Measurements from ENCODE around the gene PCDHB12. TPM values are rescaled to one million over a fixed set of nuclear protein-coding genes. Genes with fewer than 3 reads are reported as not detected.
"Not testable (repeated sequence)": the region's sequence is repeated elsewhere in the genome, so short reads cannot be mapped to it uniquely, and the experiment has no call there.

The PCDHB12 gene
- total and polyA plus RNA-seq, 2 donors (not counting 1 experiment from before 2014, with no cell fraction given), result not detected

- ATAC-seq (ENCODE audit: low read depth); H4K20me1 ChIP-seq (ENCODE audit: control insufficient read depth, insufficient read depth, low read length, poor library complexity, severe bottlenecking); H3K4me1 ChIP-seq (ENCODE audit: control insufficient read depth in 2 of 2, insufficient read depth in 2 of 2, low read length in 2 of 2); H3K27ac ChIP-seq (ENCODE audit: low read length in 2 of 2); H3K4me3 ChIP-seq (ENCODE audit: control extremely low read depth in 1 of 5, extremely low read depth in 1 of 5, insufficient read depth in 1 of 5, low read depth in 2 of 5, low read length in 4 of 5); H3K4me1 Mint-ChIP-seq; CTCF ChIA-PET; intact Hi-C loops (cut with micrococcal nuclease); H3K27me3 Mint-ChIP-seq; H3K9me3 Mint-ChIP-seq (ENCODE audit: insufficient read depth); POLR2A ChIA-PET; H3K36me3 ChIP-seq (replicated peaks in 1 of 2; ENCODE audit: control extremely low read depth in 1 of 2, control insufficient read depth in 1 of 2, extremely low read depth in 1 of 2, insufficient read depth in 2 of 2, low read length in 1 of 2); H3K4me3 Mint-ChIP-seq; H3K79me2 ChIP-seq (ENCODE audit: control insufficient read depth, insufficient read depth, low read length); H3K9ac ChIP-seq (ENCODE audit: low read length); H3K27ac Mint-ChIP-seq; H3K27me3 ChIP-seq (replicated peaks in 1 of 4; ENCODE audit: control extremely low read depth in 1 of 4, control insufficient read depth in 3 of 4, insufficient read depth in 4 of 4, low read length in 3 of 4); DNase-seq; H2AFZ ChIP-seq (ENCODE audit: insufficient read depth, low read depth, low read length, poor library complexity, severe bottlenecking); H3K4me2 ChIP-seq (replicated peaks; ENCODE audit: low read depth, low read length, poor library complexity, severe bottlenecking): not testable (repeated sequence)
- 57% methylated on average over 63 of the region's 79 CpGs for WGBS (ENCODE audit: insufficient coverage)
- peaks cover 2 to 26% (median 3%) of the 10 kb centered on the region in 3 donors for H3K9me3 ChIP-seq (ENCODE audit: control extremely low read depth in 1 of 3, control insufficient read depth in 2 of 3, insufficient read depth in 1 of 3, low read length in 2 of 3)
Observed at GRCh38 chr5:141174291-141175104, 34.0 kb upstream of the PCDHB12 start.

GRCh38 chr5:141175933-141176332 lies 32.6 kb upstream of the PCDHB12 start:
- no peak overlapping the region for H3K4me3 ChIP-seq (ENCODE audit: control extremely low read depth in 1 of 5, extremely low read depth in 1 of 5, insufficient read depth in 1 of 5, low read depth in 2 of 5, low read length in 4 of 5)
- H2AFZ ChIP-seq (ENCODE audit: insufficient read depth, low read depth, low read length, poor library complexity, severe bottlenecking), result no peak overlapping the region
- WGBS (ENCODE audit: insufficient coverage), result no CpG with 5 or more reads among the region's 1 CpG
- ATAC-seq (ENCODE audit: low read depth), result no peak
- H3K4me1 Mint-ChIP-seq, result peaks cover 2% of the 10 kb centered on the region
- H3K27ac ChIP-seq (ENCODE audit: low read length in 2 of 2), result no peak overlapping the region
- no peak overlapping the region for H3K4me2 ChIP-seq (replicated peaks; ENCODE audit: low read depth, low read length, poor library complexity, severe bottlenecking)
- peaks cover 0 to 5% (median 0%) of the 10 kb centered on the region in 4 experiments for H3K27me3 ChIP-seq (replicated peaks in 1 of 4; ENCODE audit: control extremely low read depth in 1 of 4, control insufficient read depth in 3 of 4, insufficient read depth in 4 of 4, low read length in 3 of 4)
- no peak overlapping the region for H3K27ac Mint-ChIP-seq
- ChIA-PET CTCF (no interaction called here), POLR2A (no interaction called here)
- peaks cover 0 to 4% of the 10 kb centered on the region in 2 donors for H3K4me1 ChIP-seq (ENCODE audit: control insufficient read depth in 2 of 2, insufficient read depth in 2 of 2, low read length in 2 of 2)
- H3K36me3 ChIP-seq (replicated peaks in 1 of 2; ENCODE audit: control extremely low read depth in 1 of 2, control insufficient read depth in 1 of 2, extremely low read depth in 1 of 2, insufficient read depth in 2 of 2, low read length in 1 of 2), result no peaks in the 10 kb centered on the region
- no peak overlapping the region for H3K4me3 Mint-ChIP-seq
- no peak for DNase-seq
- no peak overlapping the region for H3K9ac ChIP-seq (ENCODE audit: low read length)
- no peaks in the 10 kb centered on the region for H3K79me2 ChIP-seq (ENCODE audit: control insufficient read depth, insufficient read depth, low read length)
- peaks cover 2 to 33% (median 3%) of the 10 kb centered on the region in 3 donors for H3K9me3 ChIP-seq (ENCODE audit: control extremely low read depth in 1 of 3, control insufficient read depth in 2 of 3, insufficient read depth in 1 of 3, low read length in 2 of 3)
- H3K9me3 Mint-ChIP-seq (ENCODE audit: insufficient read depth), result peaks cover 2% of the 10 kb centered on the region
- intact Hi-C loops (cut with micrococcal nuclease), result no loop called here
- H3K27me3 Mint-ChIP-seq, result no peaks in the 10 kb centered on the region
- TF ChIP-seq CTCF (IDR thresholded peaks at IDR 0.05) (no peak), EZH2 (IDR thresholded peaks at IDR 0.05; ENCODE audit: borderline replicate concordance, insufficient read depth, low read depth, low read length, poor library complexity, severe bottlenecking) (no peak)
- H4K20me1 ChIP-seq (ENCODE audit: control insufficient read depth, insufficient read depth, low read length, poor library complexity, severe bottlenecking), result no peaks in the 10 kb centered on the region

GRCh38 chr5:141177577-141178191 lies 30.8 kb upstream of the PCDHB12 start, which contains the start of gene PCDHB8:
Gene PCDHB8 (plus strand): TSS chr5:141177790. CDS start chr5:141178035, 245 bp downstream.
- H3K4me3 Mint-ChIP-seq; H3K79me2 ChIP-seq (ENCODE audit: control insufficient read depth, insufficient read depth, low read length); DNase-seq; POLR2A ChIA-PET; H3K4me1 Mint-ChIP-seq; H3K36me3 ChIP-seq (replicated peaks in 1 of 2; ENCODE audit: control extremely low read depth in 1 of 2, control insufficient read depth in 1 of 2, extremely low read depth in 1 of 2, insufficient read depth in 2 of 2, low read length in 1 of 2); intact Hi-C loops (cut with micrococcal nuclease); H3K27ac Mint-ChIP-seq; H3K4me1 ChIP-seq (ENCODE audit: control insufficient read depth in 2 of 2, insufficient read depth in 2 of 2, low read length in 2 of 2); ATAC-seq (ENCODE audit: low read depth); H3K9ac ChIP-seq (ENCODE audit: low read length); H3K4me3 ChIP-seq (ENCODE audit: control extremely low read depth in 1 of 5, extremely low read depth in 1 of 5, insufficient read depth in 1 of 5, low read depth in 2 of 5, low read length in 4 of 5); H3K9me3 Mint-ChIP-seq (ENCODE audit: insufficient read depth); H3K4me2 ChIP-seq (replicated peaks; ENCODE audit: low read depth, low read length, poor library complexity, severe bottlenecking); H3K27ac ChIP-seq (ENCODE audit: low read length in 2 of 2); H2AFZ ChIP-seq (ENCODE audit: insufficient read depth, low read depth, low read length, poor library complexity, severe bottlenecking); H4K20me1 ChIP-seq (ENCODE audit: control insufficient read depth, insufficient read depth, low read length, poor library complexity, severe bottlenecking): not testable (repeated sequence)
- WGBS (ENCODE audit: insufficient coverage), result 41% methylated on average over 6 of the region's 18 CpGs
- CTCF ChIA-PET, result interaction anchor here (1.0 kb wide), 1 partner anchor 243 kb away, joined by 3 read pairs; the partner anchor contains the start of gene PCDHGA11
- Histone ChIP-seq H3K27me3 (replicated peaks in 1 of 4; ENCODE audit: control extremely low read depth in 1 of 4, control insufficient read depth in 3 of 4, insufficient read depth in 4 of 4, low read length in 3 of 4) (peaks cover 0 to 11% (median 5%) of the 10 kb centered on the region in 4 experiments), H3K9me3 (ENCODE audit: control extremely low read depth in 1 of 3, control insufficient read depth in 2 of 3, insufficient read depth in 1 of 3, low read length in 2 of 3) (peaks cover 2 to 36% (median 3%) of the 10 kb centered on the region in 3 donors)
- peaks cover 15% of the 10 kb centered on the region for H3K27me3 Mint-ChIP-seq

Measured in B cell (primary cell).